CD14-positive monocyte (primary cell): ENCODE measurements around the gene XPNPEP3. TPM values are rescaled to one million over a fixed set of nuclear protein-coding genes. Genes with fewer than 3 reads are reported as not detected.

Experiments
- DNase-seq, 3 donors: peaks; one replicate each; pipeline ENCODE4 v3.0.0-alpha.2; 2011 to 2022
- H2AFZ ChIP-seq: 2 replicates; pipeline ENCODE4 v1.6.0; 2012; ENCODE audit warnings: mild to moderate bottlenecking, low read depth, low read length, inconsistent platforms; ENCODE audit not compliant: insufficient read depth, poor library complexity, severe bottlenecking
- H3K27ac ChIP-seq, 2 donors: 1 replicate in 1 of 2; 2 replicates in 1 of 2; pipeline ENCODE4 v1.5.1; 2012 to 2013; ENCODE audit warnings: low read length in 2 of 2, control low read depth in 1 of 2, inconsistent platforms in 1 of 2, low read depth in 1 of 2, mild to moderate bottlenecking in 1 of 2
- H3K27me3 ChIP-seq, 2 donors: one replicate each; pipeline versions ENCODE4 v1.6.0 to v1.6.1; 2011 to 2013; ENCODE audit warnings: low read length in 2 of 2; ENCODE audit not compliant: control insufficient read depth in 2 of 2, insufficient read depth in 2 of 2
- H3K36me3 ChIP-seq, 2 donors: replicated peaks in 1 of 2; 1 replicate in 1 of 2; 2 replicates in 1 of 2; pipeline versions ENCODE4 v1.5.1 to v1.6.1; 2012 to 2013; ENCODE audit warnings: low read length in 2 of 2, control low read depth in 1 of 2, inconsistent platforms in 1 of 2, mild to moderate bottlenecking in 1 of 2; ENCODE audit not compliant: insufficient read depth in 2 of 2, control insufficient read depth in 1 of 2
- H3K4me1 ChIP-seq, 2 donors: 1 replicate in 1 of 2; 2 replicates in 1 of 2; pipeline versions ENCODE4 v1.5.1 to v1.6.1; 2012 to 2013; ENCODE audit warnings: low read length in 2 of 2, control low read depth in 1 of 2, inconsistent platforms in 1 of 2, mild to moderate bottlenecking in 1 of 2, moderate library complexity in 1 of 2; ENCODE audit not compliant: insufficient read depth in 2 of 2, control insufficient read depth in 1 of 2
- H3K4me2 ChIP-seq: replicated peaks from 2 replicates; pipeline ENCODE3; 2012; ENCODE audit warnings: low read length, moderate library complexity, mild to moderate bottlenecking; ENCODE audit not compliant: poor library complexity, severe bottlenecking; ENCODE audit errors: extremely low read depth
- H3K4me3 ChIP-seq, 3 experiments: fragments of 200-600 bp in 1 of 3; sonication (generic) in 1 of 3; replicated peaks in 1 of 3; 1 replicate in 2 of 3; 2 replicates in 1 of 3; pipeline ENCODE4 v1.5.1; 2011 to 2013; ENCODE audit warnings: low read length in 3 of 3, mild to moderate bottlenecking in 3 of 3, control low read depth in 2 of 3, low read depth in 2 of 3, inconsistent platforms in 1 of 3, moderate library complexity in 1 of 3
- H3K79me2 ChIP-seq: 2 replicates; pipeline ENCODE4 v1.6.0; 2012; ENCODE audit warnings: mild to moderate bottlenecking, control low read depth, inconsistent platforms, low read length, moderate library complexity; ENCODE audit not compliant: insufficient read depth
- H3K9ac ChIP-seq: 2 replicates; pipeline ENCODE4 v1.6.0; 2017; ENCODE audit warnings: low read length, mild to moderate bottlenecking; ENCODE audit not compliant: insufficient read depth, poor library complexity, severe bottlenecking
- H3K9me3 ChIP-seq, 2 donors: replicated peaks in 1 of 2; 1 replicate in 1 of 2; 2 replicates in 1 of 2; pipeline versions ENCODE4 v1.5.1 to v1.6.1; 2012 to 2013; ENCODE audit warnings: low read length in 2 of 2, control low read depth in 1 of 2; ENCODE audit not compliant: control insufficient read depth in 1 of 2, insufficient read depth in 1 of 2
- H4K20me1 ChIP-seq: 2 replicates; pipeline ENCODE4 v1.6.0; 2012; ENCODE audit warnings: mild to moderate bottlenecking, low read length, control low read depth, moderate library complexity; ENCODE audit not compliant: insufficient read depth
- H3K27ac Mint-ChIP-seq, 7 donors: one replicate each; pipeline ENCODE4 v1.8.0; 2020; ENCODE audit warnings: mild to moderate bottlenecking in 7 of 7, mixed read lengths in 7 of 7, moderate library complexity in 6 of 7, inconsistent platforms in 2 of 7
- H3K27me3 Mint-ChIP-seq, 3 donors: one replicate each; pipeline ENCODE4 v1.8.0; 2021 to 2022; ENCODE audit warnings: low read depth in 3 of 3, mild to moderate bottlenecking in 3 of 3, mixed read lengths in 3 of 3, moderate library complexity in 3 of 3, inconsistent platforms in 1 of 3
- H3K36me3 Mint-ChIP-seq, 2 donors: one replicate each; pipeline ENCODE4 v1.8.0; 2020; ENCODE audit warnings: mixed read lengths in 2 of 2, inconsistent platforms in 1 of 2, mild to moderate bottlenecking in 1 of 2
- H3K4me1 Mint-ChIP-seq: one replicate; pipeline ENCODE4 v1.8.0; 2020; ENCODE audit warnings: mild to moderate bottlenecking, mixed read lengths
- H3K4me3 Mint-ChIP-seq, 2 donors: one replicate each; pipeline ENCODE4 v1.8.0; 2020; ENCODE audit warnings: mild to moderate bottlenecking in 2 of 2, mixed read lengths in 2 of 2, moderate library complexity in 1 of 2
- H3K9me3 Mint-ChIP-seq, 7 donors: one replicate each; pipeline ENCODE4 v1.8.0; 2020 to 2022; ENCODE audit warnings: mixed read lengths in 7 of 7, mild to moderate bottlenecking in 6 of 7, moderate library complexity in 6 of 7, inconsistent platforms in 2 of 7
- WGBS: methylation state at CpG from one replicate; pipeline ENCODE4 v1.1.5; 2013; ENCODE audit warnings: missing lambda C conversion rate; ENCODE audit not compliant: insufficient coverage; 5-methylcytosine and 5-hydroxymethylcytosine counted together
- intact Hi-C, 2 donors: fragments of 100-400 bp; cut with micrococcal nuclease; formaldehyde crosslinking; loops; one replicate each; pipeline versions ENCODE4 v1.15.0 to v1.15.1; 2023
- polyA plus RNA-seq, 3 donors: library from polyadenylated mRNA; depleted of rRNA in 1 of 3; unstranded in 2 of 3; stranded (reverse) in 1 of 3; fragments of 300-500 nt in 2 of 3; fragments of >200 nt in 1 of 3; fragmentation: Illumina TruSeq in 2 of 3; gene quantifications; 1 replicate in 2 of 3; 2 replicates in 1 of 3; pipeline ENCODE4 v1.2.3, GENCODE V29; 2012 to 2021
- TF ChIP-seq, protein P1 (sequence below): fragments of 200-600 bp; IDR thresholded peaks from one replicate; pipeline ENCODE4 v1.8.0; 2022; ENCODE audit warnings: antibody characterized with exemption, mild to moderate bottlenecking

XPNPEP3 gene
- polyA plus RNA-seq, 3 donors = 3.6 to 9.4 (median 7.3) TPM

DNA sequence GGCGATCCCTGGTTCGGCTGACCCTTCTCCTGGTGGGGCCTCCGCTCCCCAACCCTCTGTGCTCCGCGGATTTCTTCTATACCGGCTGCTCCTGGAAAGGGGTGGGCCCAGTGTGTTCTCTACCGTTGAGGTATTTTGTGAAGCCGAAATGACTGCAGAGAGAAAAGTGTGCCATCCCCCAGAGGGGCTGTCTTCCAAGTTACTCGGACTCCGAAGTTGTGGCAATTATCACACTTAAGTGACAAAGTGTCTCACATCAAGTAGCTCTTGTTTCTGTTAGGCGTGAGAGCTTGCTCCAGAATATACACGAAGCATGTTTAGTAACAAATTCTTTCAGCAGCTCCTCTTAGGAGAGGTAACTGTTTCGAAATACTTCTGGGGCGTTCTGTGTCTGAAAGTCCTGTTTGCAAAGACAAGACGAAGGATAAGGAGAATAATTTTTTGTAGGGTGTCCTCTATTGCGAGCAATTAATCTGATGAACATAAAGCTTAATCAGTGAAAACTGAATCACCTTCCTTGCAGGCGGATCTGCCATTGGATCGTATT, 434 bp downstream of the XPNPEP3 start:
- 23% methylated on average over 5 of the region's 18 CpGs for WGBS
- DNase-seq = peak in 1 of 3 donors; percentile 5
- peak overlapping the region; percentile 96 to 97 for H3K4me3 Mint-ChIP-seq
- H3K9me3 ChIP-seq = no peaks in the 10 kb centered on the region
- peak overlapping the region; percentile 95 to 97 for H3K27ac ChIP-seq
- H3K4me2 ChIP-seq = peak overlapping the region; percentile 99
- TF ChIP-seq, protein P1, sequence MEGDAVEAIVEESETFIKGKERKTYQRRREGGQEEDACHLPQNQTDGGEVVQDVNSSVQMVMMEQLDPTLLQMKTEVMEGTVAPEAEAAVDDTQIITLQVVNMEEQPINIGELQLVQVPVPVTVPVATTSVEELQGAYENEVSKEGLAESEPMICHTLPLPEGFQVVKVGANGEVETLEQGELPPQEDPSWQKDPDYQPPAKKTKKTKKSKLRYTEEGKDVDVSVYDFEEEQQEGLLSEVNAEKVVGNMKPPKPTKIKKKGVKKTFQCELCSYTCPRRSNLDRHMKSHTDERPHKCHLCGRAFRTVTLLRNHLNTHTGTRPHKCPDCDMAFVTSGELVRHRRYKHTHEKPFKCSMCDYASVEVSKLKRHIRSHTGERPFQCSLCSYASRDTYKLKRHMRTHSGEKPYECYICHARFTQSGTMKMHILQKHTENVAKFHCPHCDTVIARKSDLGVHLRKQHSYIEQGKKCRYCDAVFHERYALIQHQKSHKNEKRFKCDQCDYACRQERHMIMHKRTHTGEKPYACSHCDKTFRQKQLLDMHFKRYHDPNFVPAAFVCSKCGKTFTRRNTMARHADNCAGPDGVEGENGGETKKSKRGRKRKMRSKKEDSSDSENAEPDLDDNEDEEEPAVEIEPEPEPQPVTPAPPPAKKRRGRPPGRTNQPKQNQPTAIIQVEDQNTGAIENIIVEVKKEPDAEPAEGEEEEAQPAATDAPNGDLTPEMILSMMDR = no peak
- no peaks in the 10 kb centered on the region for H3K9me3 Mint-ChIP-seq
- peak overlapping the region; percentile 95 for H2AFZ ChIP-seq
- H3K36me3 ChIP-seq = peaks cover 0 to 8% of the 10 kb centered on the region in 2 donors
- H3K4me1 ChIP-seq = peaks cover 18 to 28% of the 10 kb centered on the region in 2 donors
- peak overlapping the region; percentile 87 to 98 (median 89) for H3K4me3 ChIP-seq
- H3K27me3 Mint-ChIP-seq = no peaks in the 10 kb centered on the region
- H3K4me1 Mint-ChIP-seq = peaks cover 23% of the 10 kb centered on the region
- intact Hi-C loops = loop anchor here (5.0 kb wide), 2 partner anchors 40 to 430 kb away; partner anchors contain the start of genes SLC25A17 (in 2 of the 2) and RANGAP1 (in 1 of the 2)
- peaks cover 6% of the 10 kb centered on the region for H4K20me1 ChIP-seq
- H3K27me3 ChIP-seq = no peaks in the 10 kb centered on the region
- H3K36me3 Mint-ChIP-seq = peaks cover 4 to 9% of the 10 kb centered on the region in 2 donors
- peak overlapping the region; percentile 94 for H3K9ac ChIP-seq
- H3K79me2 ChIP-seq = peaks cover 72% of the 10 kb centered on the region
- H3K27ac Mint-ChIP-seq = peak overlapping the region; percentile 100

DNA sequence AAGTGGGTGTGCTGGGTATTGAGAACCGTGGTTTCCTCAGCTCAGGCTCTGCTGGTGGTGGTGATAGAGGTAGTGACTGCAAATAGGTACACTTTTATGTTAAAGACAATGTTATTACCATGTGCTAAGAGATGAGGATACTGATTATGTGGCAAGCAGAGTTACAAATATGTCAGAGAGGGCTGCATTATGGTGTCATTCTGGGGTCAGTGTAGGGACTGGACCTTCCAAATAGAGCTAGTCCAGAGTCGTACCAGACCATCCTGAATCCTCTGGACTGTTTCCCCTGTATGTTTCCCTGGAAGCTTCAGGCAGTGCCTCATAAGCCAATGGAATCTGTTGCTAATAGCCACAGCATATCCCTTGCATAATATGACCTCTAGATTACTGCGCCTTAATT, 5.1 kb downstream of the XPNPEP3 start, which contains the start of gene DNAJB7:
Gene DNAJB7 (minus strand): TSS at position 101 of the 400 bp plus-strand sequence. CDS start 119 bp downstream, outside the sequence.
- DNase-seq = no peak
- H3K36me3 ChIP-seq = peaks cover 0 to 8% of the 10 kb centered on the region in 2 donors
- H3K27ac ChIP-seq = no peak within 1 kb of the TSS
- no peak within 1 kb of the TSS for H3K4me2 ChIP-seq
- no peaks in the 10 kb centered on the region for H4K20me1 ChIP-seq
- H3K9me3 Mint-ChIP-seq = no peaks in the 10 kb centered on the region
- no peak within 1 kb of the TSS for H3K4me3 Mint-ChIP-seq
- H3K4me1 ChIP-seq = peaks cover 16 to 21% of the 10 kb centered on the region in 2 donors
- peak within 1 kb of the TSS in 2 of 7 donors; percentile 1 to 37 for H3K27ac Mint-ChIP-seq
- no peak within 1 kb of the TSS for H3K9ac ChIP-seq
- H3K4me1 Mint-ChIP-seq = peaks cover 19% of the 10 kb centered on the region
- 100% methylated on average over 1 of the region's 3 CpGs for WGBS
- no peaks in the 10 kb centered on the region for H3K27me3 ChIP-seq
- no peak within 1 kb of the TSS for H2AFZ ChIP-seq
- H3K36me3 Mint-ChIP-seq = peaks cover 4 to 7% of the 10 kb centered on the region in 2 donors
- intact Hi-C loops = no loop called here
- H3K4me3 ChIP-seq = no peak within 1 kb of the TSS
- peaks cover 40% of the 10 kb centered on the region for H3K79me2 ChIP-seq
- H3K9me3 ChIP-seq = no peaks in the 10 kb centered on the region
- no peaks in the 10 kb centered on the region for H3K27me3 Mint-ChIP-seq
- TF ChIP-seq, protein P1 = no peak
